Mesenchymal stem cell (in vitro differentiated cells and primary cell): Measurements from ENCODE around the gene TBL3.

ENCODE experiments used
- DNase-seq: peaks from one replicate; pipeline ENCODE4 v3.0.0-alpha.2; 2013
- H2AFZ ChIP-seq: one replicate; pipeline ENCODE4 v1.6.1; 2013; ENCODE audit warnings: low read depth, mild to moderate bottlenecking, control low read depth, inconsistent platforms, low read length, moderate library complexity
- H2AK5ac ChIP-seq: 2 replicates; pipeline ENCODE4 v1.6.1; 2013; ENCODE audit warnings: low read length, moderate library complexity, mild to moderate bottlenecking, inconsistent platforms; ENCODE audit not compliant: severe bottlenecking
- H2BK120ac ChIP-seq: one replicate; pipeline ENCODE4 v1.6.1; 2013; ENCODE audit warnings: low read depth, mild to moderate bottlenecking, inconsistent platforms, low read length, moderate library complexity
- H2BK12ac ChIP-seq, 2 experiments: one replicate each; pipeline ENCODE4 v1.6.1; 2013; ENCODE audit warnings: inconsistent platforms in 2 of 2, low read length in 2 of 2, mild to moderate bottlenecking in 2 of 2, moderate library complexity in 2 of 2, control low read depth in 1 of 2
- H2BK15ac ChIP-seq: one replicate; pipeline ENCODE4 v1.6.1; 2013; ENCODE audit warnings: mild to moderate bottlenecking, low read depth, inconsistent platforms; ENCODE audit not compliant: poor library complexity, severe bottlenecking
- H2BK5ac ChIP-seq: 2 replicates; pipeline ENCODE4 v1.6.1; 2013; ENCODE audit warnings: low read depth, mild to moderate bottlenecking, low read length, control low read depth, inconsistent platforms; ENCODE audit not compliant: poor library complexity, severe bottlenecking
- H3K14ac ChIP-seq, 2 experiments: one replicate each; pipeline ENCODE4 v1.6.1; 2013; ENCODE audit warnings: inconsistent platforms in 2 of 2, low read length in 2 of 2, control low read depth in 1 of 2, mild to moderate bottlenecking in 1 of 2, moderate library complexity in 1 of 2
- H3K18ac ChIP-seq, 2 experiments: one replicate each; pipeline ENCODE4 v1.6.1; 2013; ENCODE audit warnings: inconsistent platforms in 2 of 2, low read length in 2 of 2, control low read depth in 1 of 2, low read depth in 1 of 2, mild to moderate bottlenecking in 1 of 2
- H3K23ac ChIP-seq, 2 experiments: one replicate each; pipeline ENCODE4 v1.6.1; 2013; ENCODE audit warnings: inconsistent platforms in 2 of 2, low read length in 2 of 2, mild to moderate bottlenecking in 2 of 2, moderate library complexity in 2 of 2, control low read depth in 1 of 2
- H3K27ac ChIP-seq: 2 replicates; pipeline ENCODE4 v1.5.1; 2013; ENCODE audit warnings: mild to moderate bottlenecking, moderate library complexity, low read length, control low read depth, inconsistent platforms; ENCODE audit not compliant: poor library complexity, severe bottlenecking
- H3K27me3 ChIP-seq, 2 experiments: 2 replicates each; pipeline versions ENCODE4 v1.6.1 to v1.7.0; 2013; ENCODE audit warnings: low read length in 2 of 2, mild to moderate bottlenecking in 2 of 2, moderate library complexity in 2 of 2, control low read depth in 1 of 2, inconsistent platforms in 1 of 2; ENCODE audit not compliant: control insufficient read depth in 1 of 2, insufficient read depth in 1 of 2
- H3K36me3 ChIP-seq, 2 experiments: 2 replicates each; pipeline versions ENCODE4 v1.6.1 to v1.7.0; 2013; ENCODE audit warnings: low read length in 2 of 2, control low read depth in 1 of 2, inconsistent platforms in 1 of 2, low read depth in 1 of 2, mild to moderate bottlenecking in 1 of 2; ENCODE audit not compliant: insufficient read depth in 2 of 2, control insufficient read depth in 1 of 2
- H3K4ac ChIP-seq, 2 experiments: one replicate each; pipeline ENCODE4 v1.6.1; 2013; ENCODE audit warnings: inconsistent platforms in 2 of 2, low read length in 2 of 2, mild to moderate bottlenecking in 2 of 2, moderate library complexity in 2 of 2, control low read depth in 1 of 2, low read depth in 1 of 2
- H3K4me1 ChIP-seq: 2 replicates; pipeline ENCODE4 v1.6.1; 2013; ENCODE audit warnings: low read depth, low read length, control low read depth; ENCODE audit not compliant: control insufficient read depth, insufficient read depth
- H3K4me2 ChIP-seq: 2 replicates; pipeline ENCODE4 v1.6.1; 2013; ENCODE audit warnings: low read length, mild to moderate bottlenecking, inconsistent platforms; ENCODE audit not compliant: poor library complexity, severe bottlenecking
- H3K4me3 ChIP-seq, 2 experiments: 2 replicates each; pipeline versions ENCODE4 v1.5.1 to v1.7.0; 2013; ENCODE audit warnings: low read length in 2 of 2, mild to moderate bottlenecking in 2 of 2, control low read depth in 1 of 2, low read depth in 1 of 2; ENCODE audit not compliant: insufficient read depth in 1 of 2
- H3K79me1 ChIP-seq: replicated peaks from 2 replicates; pipeline ENCODE4 v1.6.1; 2013; ENCODE audit warnings: mild to moderate bottlenecking, control low read depth, low read length, inconsistent platforms; ENCODE audit not compliant: poor library complexity, severe bottlenecking
- H3K9ac ChIP-seq: 2 replicates; pipeline ENCODE4 v1.7.0; 2013; ENCODE audit warnings: mild to moderate bottlenecking, low read length, moderate library complexity
- H3K9me3 ChIP-seq: 2 replicates; pipeline ENCODE4 v1.7.0; 2013; ENCODE audit warnings: mild to moderate bottlenecking, low read length; ENCODE audit not compliant: control insufficient read depth
- H4K8ac ChIP-seq: one replicate; pipeline ENCODE4 v1.6.1; 2013; ENCODE audit warnings: inconsistent platforms, mild to moderate bottlenecking, low read length, moderate library complexity
- H4K91ac ChIP-seq: one replicate; pipeline ENCODE4 v1.6.1; 2013; ENCODE audit warnings: mild to moderate bottlenecking, low read length, inconsistent platforms
- WGBS: methylation state at CpG from one replicate; pipeline ENCODE4 v1.1.7; 2013; ENCODE audit warnings: mixed read lengths; 5-methylcytosine and 5-hydroxymethylcytosine counted together

Gene TBL3

DNA sequence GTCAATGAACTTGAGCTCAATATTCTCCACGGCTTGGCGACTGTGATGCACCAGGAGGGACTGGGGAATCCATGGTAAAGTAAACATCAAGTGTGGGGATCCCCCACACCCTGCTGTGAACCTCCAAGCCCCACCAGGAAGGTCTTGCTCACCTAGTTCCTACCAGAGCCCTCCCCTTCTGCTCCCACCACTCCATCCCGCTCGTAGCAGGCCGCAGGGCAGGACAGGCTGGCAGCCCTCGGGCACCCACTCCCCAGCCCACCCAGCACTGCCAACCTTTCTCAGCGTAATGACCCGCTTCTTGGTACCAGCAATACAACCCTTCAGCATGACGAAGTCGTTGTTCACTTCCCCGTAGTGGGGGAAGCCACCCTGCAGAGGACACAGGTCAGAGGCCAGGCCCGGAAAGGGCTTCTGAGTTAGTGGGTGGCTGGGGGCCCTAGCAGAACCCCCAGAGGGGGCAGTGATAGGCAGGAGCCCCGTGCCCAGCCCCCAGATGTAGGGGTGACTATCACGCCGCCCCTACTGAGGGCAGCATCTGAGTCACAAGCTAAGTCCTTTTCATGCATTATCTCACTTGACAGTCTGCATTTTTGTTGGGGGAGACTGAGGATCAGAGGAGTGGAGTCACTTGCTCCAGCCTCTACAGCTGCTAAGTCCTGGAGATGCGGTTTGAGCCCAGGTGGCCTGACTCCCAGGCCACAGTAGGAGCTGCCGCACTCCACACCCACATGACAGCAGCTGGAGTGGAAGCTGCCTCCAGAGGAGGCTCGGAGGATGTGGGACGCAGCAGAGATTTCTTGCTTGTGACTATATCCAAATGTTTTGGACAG is 26.1 kb upstream of the TBL3 start:
- Histone ChIP-seq H3K4ac (no peak overlapping the region), H4K8ac (no peak overlapping the region), H2BK120ac (no peak overlapping the region), H3K36me3 (peaks cover 4 to 7% of the 10 kb centered on the region in 2 experiments), H3K4me3 (no peak overlapping the region), H3K27me3 (no peaks in the 10 kb centered on the region), H2BK15ac (no peak overlapping the region), H3K4me2 (no peak overlapping the region), H3K23ac (no peak overlapping the region), H2AFZ (no peak overlapping the region), H3K27ac (no peak overlapping the region), H3K18ac (no peak overlapping the region), H3K14ac (no peak overlapping the region), H3K9ac (no peak overlapping the region), H2BK5ac (no peak overlapping the region), H3K79me1 (peaks cover 5% of the 10 kb centered on the region), H3K9me3 (no peaks in the 10 kb centered on the region), H2AK5ac (no peak overlapping the region), H2BK12ac (no peak overlapping the region), H4K91ac (peak overlapping the region; percentile 58), H3K4me1 (peaks cover 16% of the 10 kb centered on the region)
- WGBS: 94% methylated on average over 19 of the region's 19 CpGs
- no peak for DNase-seq

DNA sequence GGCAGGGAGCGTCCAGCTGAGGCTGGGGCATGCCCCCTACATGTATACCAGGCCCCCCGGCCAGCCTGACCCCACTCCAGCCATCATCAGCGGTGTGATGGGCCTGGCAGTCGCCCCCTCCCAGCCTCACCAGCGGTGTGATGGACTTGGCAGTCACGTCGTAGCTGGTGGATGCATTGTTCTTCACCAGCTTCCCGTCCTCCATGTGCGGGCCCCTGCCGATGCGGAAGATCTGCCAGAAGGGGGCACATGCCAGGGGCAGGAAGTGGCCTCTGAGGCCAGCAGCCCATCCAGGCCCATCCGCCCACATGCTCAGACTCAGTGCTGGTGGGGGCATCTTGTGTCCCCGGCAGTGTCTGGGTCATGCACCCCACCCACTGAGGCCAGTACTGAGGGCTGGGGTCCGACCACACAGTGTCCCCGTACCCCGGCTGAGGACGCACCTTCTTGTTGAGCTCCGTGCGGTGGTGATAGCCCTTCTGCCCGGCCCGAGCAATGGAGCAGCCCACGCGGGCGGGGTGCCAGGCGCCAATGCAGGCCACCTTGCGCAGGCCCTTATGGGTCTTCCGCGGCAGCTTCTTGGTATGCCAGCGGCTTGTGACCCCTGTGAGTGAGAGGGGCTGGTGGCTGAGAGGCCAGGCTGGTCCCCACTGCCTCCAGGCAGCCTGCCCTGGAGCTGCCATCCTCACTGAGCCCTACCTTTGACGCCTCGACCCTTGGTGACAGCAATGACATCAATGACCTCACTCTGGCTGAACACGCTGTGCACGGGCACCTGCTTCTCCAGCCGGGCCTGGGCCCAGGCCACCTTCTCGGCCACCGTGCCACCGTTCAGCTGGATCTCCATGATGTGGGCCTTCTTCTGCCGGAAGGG is 25.1 kb upstream of the TBL3 start:
- Histone ChIP-seq H2BK120ac (no peak overlapping the region), H2AK5ac (no peak overlapping the region), H2BK15ac (no peak overlapping the region), H3K4me2 (no peak overlapping the region), H2AFZ (no peak overlapping the region), H3K14ac (no peak overlapping the region), H2BK5ac (no peak overlapping the region), H2BK12ac (no peak overlapping the region), H3K18ac (no peak overlapping the region), H4K91ac (no peak overlapping the region), H3K36me3 (no peaks in the 10 kb centered on the region), H3K23ac (no peak overlapping the region), H3K4ac (no peak overlapping the region), H3K4me3 (no peak overlapping the region), H3K9me3 (no peaks in the 10 kb centered on the region), H3K4me1 (peaks cover 16% of the 10 kb centered on the region), H3K27me3 (no peaks in the 10 kb centered on the region), H3K79me1 (peaks cover 5% of the 10 kb centered on the region), H4K8ac (no peak overlapping the region), H3K27ac (no peak overlapping the region), H3K9ac (no peak overlapping the region)
- no peak for DNase-seq
- 91% methylated on average over 38 of the region's 38 CpGs for WGBS

DNA sequence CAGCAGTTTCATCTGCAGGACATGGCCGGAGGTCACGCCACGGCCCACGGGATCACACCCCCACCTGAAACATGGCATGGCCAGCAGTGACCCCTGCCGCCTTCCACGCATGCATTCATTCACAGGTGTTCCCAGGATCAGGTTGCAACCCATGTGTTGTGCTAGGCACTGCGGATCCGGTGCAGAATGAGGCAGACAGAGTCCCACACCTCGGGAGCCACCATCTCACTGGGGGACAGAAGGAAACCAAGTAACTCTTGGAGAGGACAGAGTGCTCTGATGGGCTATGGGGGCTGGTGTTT is 24.5 kb upstream of the TBL3 start:
- peaks cover 10% of the 10 kb centered on the region for H3K4me1 ChIP-seq
- H3K9ac ChIP-seq: no peak overlapping the region
- H3K23ac ChIP-seq: no peak overlapping the region
- H2AK5ac ChIP-seq: no peak overlapping the region
- no peaks in the 10 kb centered on the region for H3K36me3 ChIP-seq
- H3K4me2 ChIP-seq: no peak overlapping the region
- H3K18ac ChIP-seq: no peak overlapping the region
- H3K4me3 ChIP-seq: no peak overlapping the region
- DNase-seq: no peak
- no peak overlapping the region for H2BK15ac ChIP-seq
- H4K8ac ChIP-seq: no peak overlapping the region
- H3K14ac ChIP-seq: no peak overlapping the region
- no peaks in the 10 kb centered on the region for H3K27me3 ChIP-seq
- no peak overlapping the region for H4K91ac ChIP-seq
- H3K27ac ChIP-seq: no peak overlapping the region
- H3K4ac ChIP-seq: no peak overlapping the region
- no peaks in the 10 kb centered on the region for H3K9me3 ChIP-seq
- H2AFZ ChIP-seq: no peak overlapping the region
- no peak overlapping the region for H2BK120ac ChIP-seq
- H2BK5ac ChIP-seq: no peak overlapping the region
- peaks cover 5% of the 10 kb centered on the region for H3K79me1 ChIP-seq
- 85% methylated on average over 9 of the region's 9 CpGs for WGBS
- H2BK12ac ChIP-seq: no peak overlapping the region

DNA sequence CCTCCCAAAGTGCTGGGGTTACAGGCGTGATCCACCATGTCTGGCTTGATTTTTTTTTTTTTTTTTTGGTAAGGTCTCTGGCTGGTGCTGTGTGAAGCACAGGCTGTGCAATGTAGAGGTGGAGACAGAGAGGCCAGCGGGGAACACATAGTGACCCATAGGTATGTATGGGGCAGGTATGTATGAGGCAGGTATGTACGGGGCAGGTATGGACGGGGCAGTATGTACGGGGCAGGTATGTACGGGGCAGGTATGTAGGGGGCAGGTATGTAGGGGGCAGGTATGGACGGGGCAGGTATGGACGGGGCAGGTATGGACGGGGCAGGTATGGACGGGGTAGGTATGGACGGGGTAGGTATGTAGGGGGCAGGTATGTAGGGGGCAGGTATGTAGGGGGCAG is 22.3 kb upstream of the TBL3 start:
- Histone ChIP-seq H3K9me3 (no peaks in the 10 kb centered on the region), H3K4me3 (no peak overlapping the region), H3K18ac (no peak overlapping the region), H2BK15ac (no peak overlapping the region), H3K27ac (no peak overlapping the region), H3K79me1 (no peaks in the 10 kb centered on the region), H4K8ac (no peak overlapping the region), H3K14ac (no peak overlapping the region), H2BK120ac (no peak overlapping the region), H4K91ac (no peak overlapping the region), H3K36me3 (no peaks in the 10 kb centered on the region), H3K4me2 (no peak overlapping the region), H3K27me3 (peaks cover 0 to 3% of the 10 kb centered on the region in 2 experiments), H3K23ac (no peak overlapping the region), H2AFZ (no peak overlapping the region), H2BK5ac (no peak overlapping the region), H3K9ac (no peak overlapping the region), H2AK5ac (no peak overlapping the region), H2BK12ac (no peak overlapping the region), H3K4me1 (peaks cover 7% of the 10 kb centered on the region), H3K4ac (no peak overlapping the region)
- WGBS: 91% methylated on average over 11 of the region's 11 CpGs
- DNase-seq: no peak
